ENCODE results near the gene KRTAP5-11. TPM values are rescaled to one million over a fixed set of nuclear protein-coding genes. Genes with fewer than 3 reads are reported as not detected.
"Not testable (repeated sequence)": the region's sequence is repeated elsewhere in the genome, so short reads cannot be mapped to it uniquely, and the experiment has no call there.

KRTAP5-11 gene
- total and polyA plus RNA-seq, 7 experiments from 2014 or later: not detected

DNA sequence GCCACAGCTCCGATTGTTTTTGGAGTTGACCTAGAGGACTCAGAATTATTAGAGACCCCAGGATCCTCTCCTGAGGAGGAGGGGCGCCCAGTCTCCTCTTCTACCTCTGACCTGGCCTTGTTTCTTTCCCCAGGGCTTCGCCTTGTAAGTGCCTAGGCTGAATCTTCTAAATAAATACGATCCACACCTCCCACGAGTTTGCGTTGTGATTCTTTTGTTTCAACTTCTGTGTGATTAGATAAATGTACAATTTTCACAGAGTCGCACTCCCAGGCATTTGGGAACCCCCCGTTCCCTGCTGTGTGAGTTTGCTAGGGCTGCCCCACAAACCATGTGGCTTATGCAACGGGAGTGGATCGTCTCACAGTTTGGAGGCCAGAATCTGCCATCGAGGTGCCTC lies 43.7 kb downstream of the KRTAP5-11 start:
- intact Hi-C loops (cut with micrococcal nuclease): no loop called here
- no peak for DNase-seq

DNA sequence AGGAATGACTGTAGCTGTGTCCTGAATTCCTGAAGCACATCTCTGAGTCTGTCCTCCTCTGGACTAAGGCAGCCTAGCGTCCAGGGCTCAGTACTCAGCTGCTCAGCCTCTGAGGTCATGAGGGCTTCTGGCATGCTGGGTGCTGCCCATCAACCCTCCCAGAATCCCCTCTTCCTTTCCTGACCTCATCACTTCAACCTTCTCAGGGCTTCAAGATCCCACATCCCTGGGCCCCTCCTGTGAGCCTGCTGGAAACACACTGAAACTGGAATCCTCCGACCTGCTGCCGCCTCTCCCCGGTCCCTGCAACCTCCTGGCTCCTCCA lies 44.0 kb downstream of the KRTAP5-11 start:
- intact Hi-C loops (cut with micrococcal nuclease): no loop called here
- Mint-ChIP-seq H3K27ac (no peak overlapping the region), H3K36me3 (peaks cover 0 to 8% (median 5%) of the 10 kb centered on the region in 5 donors), H3K27me3 (peaks cover 0 to 22% (median 7%) of the 10 kb centered on the region in 5 donors), H3K4me1 (peaks cover 0 to 5% (median 0%) of the 10 kb centered on the region in 7 donors), H3K9me3 (peaks cover 0 to 12% (median 7%) of the 10 kb centered on the region in 11 donors), H3K4me3 (no peak overlapping the region)
- no peaks in the 10 kb centered on the region for H3K4me1 ChIP-seq (ENCODE audit: control insufficient read depth in 2 of 2, insufficient read depth in 2 of 2, low read length in 2 of 2)
- POLR2A ChIA-PET: no interaction called here
- no peaks in the 10 kb centered on the region for H3K36me3 ChIP-seq (ENCODE audit: control insufficient read depth in 2 of 3, insufficient read depth in 3 of 3, low read length in 3 of 3)
- H3K9me3 ChIP-seq (ENCODE audit: control insufficient read depth in 2 of 3, low read length in 3 of 3): no peaks in the 10 kb centered on the region
- no peak overlapping the region for H3K4me3 ChIP-seq (ENCODE audit: low read length)
- H3K27ac ChIP-seq (ENCODE audit: low read depth, low read length): no peak overlapping the region
- ATAC-seq (no peak), DNase-seq (no peak)
- no peaks in the 10 kb centered on the region for H3K27me3 ChIP-seq (ENCODE audit: control insufficient read depth in 2 of 2, insufficient read depth in 2 of 2, low read length in 2 of 2)
- CTCF ChIA-PET: no interaction called here

More for the DNA sequence above, 43.7 kb downstream of the KRTAP5-11 start:
- Histone ChIP-seq H3K27ac (ENCODE audit: low read depth, low read length) (no peak overlapping the region), H3K4me3 (ENCODE audit: low read length) (no peak overlapping the region), H3K4me1 (ENCODE audit: control insufficient read depth in 2 of 2, insufficient read depth in 2 of 2, low read length in 2 of 2) (no peaks in the 10 kb centered on the region), H3K36me3 (ENCODE audit: control insufficient read depth in 2 of 3, insufficient read depth in 3 of 3, low read length in 3 of 3) (no peaks in the 10 kb centered on the region), H3K27me3 (ENCODE audit: control insufficient read depth in 2 of 2, insufficient read depth in 2 of 2, low read length in 2 of 2) (no peaks in the 10 kb centered on the region), H3K9me3 (ENCODE audit: control insufficient read depth in 2 of 3, low read length in 3 of 3) (no peaks in the 10 kb centered on the region)
- ATAC-seq: no peak
- Mint-ChIP-seq H3K27me3 (peaks cover 0 to 23% (median 7%) of the 10 kb centered on the region in 5 donors), H3K27ac (no peak overlapping the region), H3K4me1 (peaks cover 0 to 7% (median 0%) of the 10 kb centered on the region in 7 donors), H3K9me3 (peaks cover 0 to 12% (median 7%) of the 10 kb centered on the region in 11 donors), H3K36me3 (peaks cover 0 to 8% (median 5%) of the 10 kb centered on the region in 5 donors), H3K4me3 (no peak overlapping the region)
- CTCF ChIA-PET: no interaction called here
- POLR2A ChIA-PET: no interaction called here

DNA sequence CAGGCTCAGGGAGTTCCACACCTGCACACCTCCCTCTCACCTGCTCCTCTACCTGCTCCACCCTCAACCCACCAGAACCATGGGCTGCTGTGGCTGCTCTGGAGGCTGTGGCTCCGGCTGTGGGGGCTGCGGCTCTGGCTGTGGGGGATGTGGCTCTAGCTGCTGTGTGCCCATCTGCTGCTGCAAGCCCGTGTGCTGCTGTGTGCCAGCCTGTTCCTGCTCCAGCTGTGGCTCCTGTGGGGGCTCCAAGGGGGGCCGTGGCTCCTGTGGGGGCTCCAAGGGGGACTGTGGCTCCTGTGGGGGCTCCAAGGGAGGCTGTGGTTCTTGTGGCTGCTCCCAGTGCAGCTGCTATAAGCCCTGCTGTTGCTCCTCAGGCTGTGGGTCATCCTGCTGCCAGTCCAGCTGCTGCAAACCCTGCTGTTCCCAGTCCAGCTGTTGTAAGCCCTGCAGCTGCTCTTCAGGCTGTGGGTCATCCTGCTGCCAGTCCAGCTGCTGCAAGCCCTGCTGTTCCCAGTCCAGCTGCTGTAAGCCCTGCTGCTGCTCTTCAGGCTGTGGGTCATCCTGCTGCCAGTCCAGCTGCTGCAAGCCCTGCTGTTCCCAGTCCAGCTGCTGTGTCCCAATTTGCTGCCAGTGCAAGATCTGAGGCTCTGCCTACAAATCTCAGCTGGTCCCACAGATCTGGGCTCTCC lies 44.6 kb downstream of the KRTAP5-11 start, which contains the start of gene KRTAP5-8:
Gene KRTAP5-8, plus strand, starts transcription at position 49 of the 689 bp plus-strand sequence. Its CDS starts 31 bp downstream, at position 80.
- H3K36me3 Mint-ChIP-seq; H3K36me3 ChIP-seq (ENCODE audit: control insufficient read depth in 2 of 3, insufficient read depth in 3 of 3, low read length in 3 of 3); CTCF ChIA-PET; H3K9me3 ChIP-seq (ENCODE audit: control insufficient read depth in 2 of 3, low read length in 3 of 3); ATAC-seq; POLR2A ChIA-PET; H3K27ac Mint-ChIP-seq; H3K27me3 ChIP-seq (ENCODE audit: control insufficient read depth in 2 of 2, insufficient read depth in 2 of 2, low read length in 2 of 2); H3K27ac ChIP-seq (ENCODE audit: low read depth, low read length); H3K4me1 Mint-ChIP-seq; DNase-seq; H3K4me3 ChIP-seq (ENCODE audit: low read length); intact Hi-C loops (cut with micrococcal nuclease); H3K4me1 ChIP-seq (ENCODE audit: control insufficient read depth in 2 of 2, insufficient read depth in 2 of 2, low read length in 2 of 2); H3K4me3 Mint-ChIP-seq: not testable (repeated sequence)
- Mint-ChIP-seq H3K9me3 (peaks cover 0 to 12% (median 7%) of the 10 kb centered on the region in 11 donors), H3K27me3 (peaks cover 0 to 17% (median 7%) of the 10 kb centered on the region in 5 donors)

DNA sequence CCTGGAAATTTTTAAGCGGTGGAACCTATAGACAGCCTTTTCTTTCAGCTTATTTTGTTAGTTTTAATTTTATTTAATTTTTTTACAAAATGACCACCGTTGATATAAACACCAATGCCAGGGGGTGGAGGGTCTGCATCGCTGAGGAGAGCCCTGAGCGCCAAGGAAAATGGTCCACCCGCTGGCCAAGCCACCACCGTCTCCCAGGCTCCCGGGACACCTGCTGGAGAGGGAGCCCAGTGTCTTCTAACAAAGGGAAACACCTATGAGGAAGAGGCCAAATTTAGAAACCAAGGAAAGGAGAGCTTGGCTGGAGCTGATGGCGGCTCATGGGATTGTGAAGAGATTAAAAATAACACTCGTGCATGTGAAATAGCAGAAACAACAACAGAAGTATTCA lies 45.1 kb downstream of the KRTAP5-11 start:
- DNase-seq (no peak), ATAC-seq (no peak)
- H3K27ac ChIP-seq (ENCODE audit: low read depth, low read length): no peak overlapping the region
- no peaks in the 10 kb centered on the region for H3K36me3 ChIP-seq (ENCODE audit: control insufficient read depth in 2 of 3, insufficient read depth in 3 of 3, low read length in 3 of 3)
- no peaks in the 10 kb centered on the region for H3K9me3 ChIP-seq (ENCODE audit: control insufficient read depth in 2 of 3, low read length in 3 of 3)
- Mint-ChIP-seq H3K27me3 (peaks cover 0 to 14% (median 7%) of the 10 kb centered on the region in 5 donors), H3K9me3 (peaks cover 0 to 12% (median 7%) of the 10 kb centered on the region in 11 donors), H3K27ac (no peak overlapping the region), H3K4me3 (no peak overlapping the region), H3K36me3 (peaks cover 0 to 8% (median 5%) of the 10 kb centered on the region in 5 donors), H3K4me1 (no peaks in the 10 kb centered on the region)
- H3K4me1 ChIP-seq (ENCODE audit: control insufficient read depth in 2 of 2, insufficient read depth in 2 of 2, low read length in 2 of 2): no peaks in the 10 kb centered on the region
- no peak overlapping the region for H3K4me3 ChIP-seq (ENCODE audit: low read length)
- CTCF ChIA-PET: no interaction called here
- POLR2A ChIA-PET: no interaction called here
- intact Hi-C loops (cut with micrococcal nuclease): no loop called here
- H3K27me3 ChIP-seq (ENCODE audit: control insufficient read depth in 2 of 2, insufficient read depth in 2 of 2, low read length in 2 of 2): no peaks in the 10 kb centered on the region

DNA sequence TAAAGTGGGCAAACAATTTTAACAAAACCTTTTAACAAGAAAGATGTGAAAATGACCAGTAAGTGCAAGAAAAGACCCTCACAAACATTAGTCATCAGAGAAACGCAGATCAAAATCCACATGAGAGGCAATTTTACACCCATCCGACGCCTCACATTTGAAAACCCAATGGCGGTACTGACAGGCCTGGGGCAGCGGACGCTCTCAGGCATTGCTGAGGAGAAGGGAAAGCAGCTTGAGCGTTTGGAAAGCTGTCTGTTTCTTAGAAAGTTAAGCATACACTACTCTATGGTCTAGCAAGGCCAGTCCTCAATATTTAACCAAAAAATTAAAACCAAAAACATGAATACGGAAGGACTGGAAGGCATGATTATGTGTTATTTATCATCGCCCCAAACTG lies 46.9 kb downstream of the KRTAP5-11 start:
- no peaks in the 10 kb centered on the region for H3K9me3 ChIP-seq (ENCODE audit: control insufficient read depth in 2 of 3, low read length in 3 of 3)
- no peak overlapping the region for H3K4me3 ChIP-seq (ENCODE audit: low read length)
- no peaks in the 10 kb centered on the region for H3K4me1 ChIP-seq (ENCODE audit: control insufficient read depth in 2 of 2, insufficient read depth in 2 of 2, low read length in 2 of 2)
- H3K27me3 ChIP-seq (ENCODE audit: control insufficient read depth in 2 of 2, insufficient read depth in 2 of 2, low read length in 2 of 2): no peaks in the 10 kb centered on the region
- Mint-ChIP-seq H3K4me1 (no peaks in the 10 kb centered on the region), H3K27ac (no peak overlapping the region), H3K9me3 (peaks cover 0 to 5% (median 3%) of the 10 kb centered on the region in 11 donors), H3K36me3 (peaks cover 0 to 4% (median 0%) of the 10 kb centered on the region in 5 donors), H3K27me3 (peaks cover 0 to 7% (median 6%) of the 10 kb centered on the region in 5 donors), H3K4me3 (no peak overlapping the region)
- H3K27ac ChIP-seq (ENCODE audit: low read depth, low read length): no peak overlapping the region
- no peak for DNase-seq
- no peak for ATAC-seq
- intact Hi-C loops (cut with micrococcal nuclease): no loop called here
- ChIA-PET CTCF (no interaction called here), POLR2A (no interaction called here)
- H3K36me3 ChIP-seq (ENCODE audit: control insufficient read depth in 2 of 3, insufficient read depth in 3 of 3, low read length in 3 of 3): no peaks in the 10 kb centered on the region

DNA sequence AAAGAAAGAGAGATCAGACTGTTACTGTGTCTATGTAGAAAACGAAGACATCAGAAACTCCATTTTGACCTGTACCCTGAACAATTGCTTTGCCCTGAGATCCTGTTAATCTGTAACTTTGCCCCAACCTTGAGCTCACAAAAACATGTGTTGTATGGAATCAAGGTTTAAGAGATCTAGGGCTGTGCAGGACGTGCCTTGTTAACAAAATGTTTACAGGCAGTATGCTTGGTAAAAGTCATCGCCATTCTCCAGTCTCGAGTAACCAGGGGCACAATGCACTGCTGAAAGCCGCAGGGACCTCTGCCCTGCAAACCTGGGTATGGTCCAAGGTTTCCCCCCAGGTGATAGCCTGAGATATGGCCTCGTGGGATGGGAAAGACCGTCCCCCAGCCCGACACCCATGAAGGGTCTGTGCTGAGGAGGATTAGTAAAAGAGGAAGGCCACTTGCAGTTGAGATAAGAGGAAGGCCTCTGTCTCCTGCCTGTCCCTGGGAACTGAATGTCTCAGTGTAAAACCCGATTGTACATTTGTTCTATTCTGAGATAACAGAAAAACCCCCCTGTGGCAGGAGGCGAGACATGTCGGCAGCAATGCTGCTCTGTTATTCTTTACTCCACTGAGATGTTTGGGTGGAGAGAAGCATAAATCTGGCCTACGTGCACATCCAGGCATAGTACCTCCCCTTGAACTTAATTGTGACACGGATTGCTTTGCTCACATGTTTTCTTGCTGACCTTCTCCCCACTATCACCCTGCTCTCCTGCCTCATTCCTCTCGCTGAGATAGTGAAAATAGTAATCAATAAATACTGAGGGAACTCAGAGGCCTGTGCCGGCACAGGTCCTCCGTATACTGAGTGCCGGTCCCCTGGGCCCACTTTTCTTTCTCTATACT lies 47.7 kb downstream of the KRTAP5-11 start:
- H3K9me3 Mint-ChIP-seq; CTCF ChIA-PET; intact Hi-C loops (cut with micrococcal nuclease); H3K36me3 Mint-ChIP-seq; H3K4me3 Mint-ChIP-seq; H3K27ac Mint-ChIP-seq; ATAC-seq; DNase-seq; H3K4me1 ChIP-seq (ENCODE audit: control insufficient read depth in 2 of 2, insufficient read depth in 2 of 2, low read length in 2 of 2); H3K27ac ChIP-seq (ENCODE audit: low read depth, low read length); H3K4me3 ChIP-seq (ENCODE audit: low read length); H3K27me3 ChIP-seq (ENCODE audit: control insufficient read depth in 2 of 2, insufficient read depth in 2 of 2, low read length in 2 of 2); H3K9me3 ChIP-seq (ENCODE audit: control insufficient read depth in 2 of 3, low read length in 3 of 3); H3K36me3 ChIP-seq (ENCODE audit: control insufficient read depth in 2 of 3, insufficient read depth in 3 of 3, low read length in 3 of 3); H3K27me3 Mint-ChIP-seq; POLR2A ChIA-PET; H3K4me1 Mint-ChIP-seq: not testable (repeated sequence)

Data from naive thymus-derived CD4-positive, alpha-beta T cell (primary cell).